Brain microvascular endothelial cell (primary cell): ENCODE data around the gene GPD1L.
"Not testable (repeated sequence)": the region's sequence is repeated elsewhere in the genome, so short reads cannot be mapped to it uniquely, and the experiment has no call there.

Experiments
- DNase-seq: peaks from one replicate; pipeline ENCODE4 v3.0.0-alpha.2; 2020
- H3K27ac ChIP-seq: fragments of 250-450 bp; sonication (Bioruptor Pico); 2 replicates; pipeline ENCODE4 v1.5.1; 2020; ENCODE audit warnings: mild to moderate bottlenecking, moderate library complexity
- H3K27me3 ChIP-seq: fragments of 250-450 bp; sonication (Bioruptor Pico); replicated peaks from 2 replicates; pipeline ENCODE4 v1.5.1; 2020; ENCODE audit warnings: mild to moderate bottlenecking
- H3K36me3 ChIP-seq: fragments of 250-450 bp; sonication (Bioruptor Pico); replicated peaks from 2 replicates; pipeline ENCODE4 v1.5.1; 2020; ENCODE audit warnings: mild to moderate bottlenecking
- H3K4me3 ChIP-seq: 2 replicates; pipeline ENCODE4 v1.5.1; 2011; ENCODE audit warnings: low read depth, mild to moderate bottlenecking, control low read depth, low read length, moderate library complexity
- CTCF ChIP-seq: IDR thresholded peaks from 2 replicates; pipeline ENCODE4 v1.5.1; 2011; ENCODE audit warnings: low read depth, mild to moderate bottlenecking, moderate library complexity, low read length, control low read depth, inconsistent platforms; ENCODE audit errors: missing control alignments
- in situ Hi-C: cut with HindIII; loops from 2 replicates; pipeline ENCODE4 v1.10.0; 2017; ENCODE audit warnings: low sequenced_read_pairs, low pct_ligation_motif_present

The GPD1L gene

DNA sequence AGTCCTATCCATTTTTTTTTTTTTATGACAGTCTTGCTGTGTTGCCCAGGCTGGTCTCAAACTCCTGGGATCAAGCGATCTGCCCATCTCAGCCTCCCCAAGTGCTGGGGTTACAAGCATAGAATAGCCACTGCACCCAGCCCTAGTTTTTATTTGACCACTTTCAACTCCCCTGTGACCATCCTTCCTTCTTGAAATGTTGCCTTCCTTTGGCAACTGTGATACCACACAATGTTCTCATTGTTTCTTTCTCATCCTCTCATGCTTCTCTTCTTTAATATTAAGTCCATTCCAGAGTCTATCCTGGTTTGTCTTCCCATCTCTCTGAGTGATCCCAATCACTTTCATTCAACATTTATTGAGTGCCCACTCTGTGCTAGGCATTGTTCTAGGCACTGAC is 7.9 kb upstream of the GPD1L start:
- Histone ChIP-seq H3K36me3 (no peaks in the 10 kb centered on the region), H3K27me3 (no peaks in the 10 kb centered on the region), H3K27ac (no peak overlapping the region), H3K4me3 (no peak overlapping the region)
- in situ Hi-C loops, result no loop called here
- TF ChIP-seq CTCF, result no peak
- DNase-seq, result no peak

DNA sequence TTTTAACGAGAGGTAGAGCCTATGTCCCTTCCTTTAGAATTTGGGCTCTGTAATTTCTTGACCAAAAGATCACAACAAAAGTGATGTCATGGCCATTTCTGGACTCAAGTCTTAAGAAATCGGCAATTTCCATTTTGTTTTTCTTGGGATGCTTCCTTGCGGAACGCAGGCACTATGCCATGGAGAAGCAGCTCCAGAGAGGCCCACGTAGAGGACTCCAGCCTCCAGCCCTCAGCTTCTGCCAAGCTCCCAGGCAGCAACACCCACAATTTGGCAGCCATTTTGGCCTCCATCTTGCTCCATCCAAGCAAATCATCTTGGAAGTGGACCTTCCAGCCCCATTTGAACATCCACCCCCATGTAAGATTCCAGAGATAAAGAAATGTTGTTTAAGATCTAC is 6.0 kb upstream of the GPD1L start:
- TF ChIP-seq CTCF, result no peak
- DNase-seq, result no peak
- no peak overlapping the region for H3K27ac ChIP-seq
- H3K36me3 ChIP-seq, result no peaks in the 10 kb centered on the region
- in situ Hi-C loops, result no loop called here
- H3K4me3 ChIP-seq, result no peak overlapping the region
- no peaks in the 10 kb centered on the region for H3K27me3 ChIP-seq

GRCh38 chr3:32102289-32102688 is 4.1 kb upstream of the GPD1L start:
- H3K36me3 ChIP-seq, result no peaks in the 10 kb centered on the region
- TF ChIP-seq CTCF, result no peak
- no peak overlapping the region for H3K4me3 ChIP-seq
- H3K27me3 ChIP-seq, result no peaks in the 10 kb centered on the region
- in situ Hi-C loops, result no loop called here
- DNase-seq, result no peak
- H3K27ac ChIP-seq, result no peak overlapping the region

DNA sequence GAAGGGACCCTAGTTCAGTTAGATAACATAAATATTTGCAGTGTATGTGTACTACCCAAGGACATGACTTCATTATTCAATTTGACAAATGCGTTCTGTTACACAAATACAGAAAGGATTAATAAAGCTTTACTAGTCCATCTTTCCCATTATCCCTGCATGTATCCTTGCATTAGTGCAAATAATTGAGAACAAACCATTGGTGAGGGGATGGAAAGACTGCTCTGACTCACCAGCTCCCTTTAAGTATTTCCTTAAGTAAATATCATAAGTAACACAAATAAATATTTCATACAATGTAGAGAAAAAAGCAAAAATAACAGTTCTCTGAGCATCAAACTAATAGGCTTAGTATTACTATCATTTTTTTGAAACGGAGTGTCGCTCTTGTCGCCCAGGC is 1.9 kb upstream of the GPD1L start:
- TF ChIP-seq CTCF, result no peak
- DNase-seq, result no peak
- Histone ChIP-seq H3K36me3 (no peaks in the 10 kb centered on the region), H3K4me3 (no peak overlapping the region), H3K27me3 (no peaks in the 10 kb centered on the region), H3K27ac (no peak overlapping the region)
- in situ Hi-C loops, result no loop called here

DNA sequence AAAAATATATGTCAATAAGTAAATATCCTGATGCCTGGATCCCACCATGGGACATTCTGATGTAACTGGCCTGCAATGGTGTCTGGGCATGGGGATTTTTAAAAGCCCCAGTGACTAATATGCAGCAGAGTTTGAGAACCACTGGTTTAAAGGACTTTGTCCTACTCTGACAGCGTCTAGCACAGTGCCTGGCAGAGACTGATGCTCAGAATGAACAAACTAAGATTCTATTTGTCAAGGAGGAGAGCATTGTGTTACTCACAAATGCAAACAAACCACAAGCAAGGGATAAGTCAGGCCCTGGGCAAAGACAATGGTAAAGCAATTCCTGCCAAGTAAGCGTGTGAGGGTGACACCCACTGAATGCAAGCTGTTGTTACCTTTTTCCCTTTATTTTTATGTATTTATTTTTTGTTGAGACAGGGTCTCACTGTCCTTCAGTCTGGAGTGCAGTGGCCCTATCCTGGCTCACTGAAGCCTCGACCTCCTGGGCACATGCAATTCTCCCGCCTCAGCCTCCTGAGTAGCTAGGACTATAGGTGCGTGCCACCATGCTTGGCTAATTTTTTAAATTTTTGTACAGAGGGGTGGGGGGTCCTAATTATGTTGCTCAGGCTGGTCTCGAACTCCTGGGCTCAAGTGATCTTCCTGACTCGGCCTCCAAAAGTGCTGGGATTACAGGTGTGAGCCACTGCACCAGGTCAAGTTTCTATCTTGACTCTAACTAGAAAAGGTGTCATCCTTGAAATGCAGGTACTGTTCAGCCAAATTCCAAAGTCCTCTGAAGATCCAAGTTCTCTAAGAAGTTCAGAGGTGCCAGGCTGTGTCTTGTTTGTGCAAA is 909 bp upstream of the GPD1L start:
- DNase-seq, result no peak
- Histone ChIP-seq H3K4me3 (no peak overlapping the region), H3K36me3 (no peaks in the 10 kb centered on the region), H3K27ac (no peak overlapping the region), H3K27me3 (no peaks in the 10 kb centered on the region)
- TF ChIP-seq CTCF, result no peak
- in situ Hi-C loops, result no loop called here

DNA sequence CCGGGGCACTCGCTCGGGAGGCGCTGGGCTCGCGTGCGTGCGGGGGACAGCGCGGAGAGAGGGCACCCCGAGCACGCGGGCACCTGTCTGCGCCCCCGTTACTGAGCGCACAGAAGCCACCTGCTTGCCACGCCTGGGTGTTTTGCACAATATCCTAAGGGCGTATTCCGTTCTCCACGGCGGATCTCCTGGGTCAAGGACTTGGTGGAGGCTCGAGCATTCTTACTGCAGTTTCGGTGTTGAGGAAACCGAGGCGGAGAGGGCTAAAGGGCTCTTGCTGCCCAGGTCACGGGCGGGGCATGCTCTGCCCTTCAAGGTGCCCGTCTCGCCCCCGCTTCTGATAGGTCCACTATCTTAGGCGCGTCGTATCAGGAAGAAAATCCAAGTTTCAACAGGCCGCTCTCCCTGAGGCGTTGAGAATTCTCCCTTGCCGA is 526 bp downstream of the GPD1L start:
- no peak overlapping the region for H3K27ac ChIP-seq
- H3K36me3 ChIP-seq, result no peaks in the 10 kb centered on the region
- H3K27me3 ChIP-seq, result no peaks in the 10 kb centered on the region
- no peak for DNase-seq
- TF ChIP-seq CTCF, result no peak
- H3K4me3 ChIP-seq, result peak overlapping the region; percentile 75
- in situ Hi-C loops, result no loop called here

DNA sequence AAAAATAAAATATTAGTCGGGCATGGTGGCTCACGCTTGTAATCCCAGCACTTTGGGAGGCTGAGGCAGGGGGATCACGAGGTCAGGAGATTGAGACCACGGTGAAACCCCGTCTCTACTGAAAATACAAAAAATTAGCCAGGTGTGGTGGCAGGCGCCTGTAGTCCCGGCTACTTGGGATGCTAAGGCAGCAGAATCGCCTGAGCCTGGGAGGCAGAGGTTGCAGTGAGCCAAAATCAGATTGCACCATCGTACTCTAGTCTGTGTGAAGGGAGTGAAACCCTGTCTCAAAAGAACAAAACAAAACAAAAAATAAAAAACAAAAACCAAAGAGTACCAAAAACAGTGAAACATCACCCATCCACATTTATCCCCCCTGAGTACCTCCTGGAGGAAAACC is 1.8 kb downstream of the GPD1L start:
- DNase-seq, H3K27ac ChIP-seq, H3K4me3 ChIP-seq, H3K27me3 ChIP-seq, H3K36me3 ChIP-seq, in situ Hi-C loops: not testable (repeated sequence)
